Measurements from ENCODE around the gene RNF26. TPM values are rescaled to one million over a fixed set of nuclear protein-coding genes. Genes with fewer than 3 reads are reported as not detected.

Gene RNF26
- total and polyA plus RNA-seq, 2 of the 13 experiments (the other 11 are each of a cell fraction or from before 2014, with no cell fraction given), result 11.9 to 26.3 TPM

GRCh38 chr11:119316016-119316728 lies 18.2 kb upstream of the RNF26 start (continued):
- TF ChIP-seq KDM2A (CRISPR knock-in tag; IDR thresholded peaks at IDR 0.05; ENCODE audit: borderline replicate concordance, low read depth) (0 out of 2 replicates have a peak, but pooled peaks have one; percentile 1), HNRNPLL (IDR thresholded peaks at IDR 0.05; ENCODE audit: low read depth, low read length, poor library complexity, severe bottlenecking) (peak; percentile 14), POLR2A (IDR thresholded peaks at IDR 0.05; ENCODE audit: insufficient read depth in 1 of 2, low read depth in 2 of 2, low read length in 2 of 2) (no peak), ZBTB33 (CRISPR knock-in tag; IDR thresholded peaks at IDR 0.05) (0 out of 2 replicates have a peak, but pooled peaks have one; percentile 14), GABPB1 (CRISPR knock-in tag; IDR thresholded peaks at IDR 0.05) (0 out of 2 replicates have a peak, but pooled peaks have one; percentile 10)

GRCh38 chr11:119316729-119317591 lies 17.4 kb upstream of the RNF26 start, which contains the start of gene MCAM:
TSS of gene MCAM (minus strand) at chr11:119317130. CDS start at chr11:119317101, 29 bp downstream.
- DNase-seq (ENCODE audit: low spot score) (peak; percentile 41), FAIRE-seq (no peak), ATAC-seq (peak; percentile 51)
- Histone ChIP-seq H3K4me1 (ENCODE audit: insufficient read depth, low read length) (peaks cover 58% of the 10 kb centered on the region), H4K20me1 (ENCODE audit: insufficient read depth, low read length) (no peaks in the 10 kb centered on the region), H3K36me3 (replicated peaks in 1 of 2; ENCODE audit: control insufficient read depth in 1 of 2, insufficient read depth in 2 of 2, low read length in 2 of 2) (no peaks in the 10 kb centered on the region), H3K27ac (ENCODE audit: extremely low read length, insufficient read depth, low read length) (no peak within 1 kb of the TSS), H3K9ac (ENCODE audit: insufficient read depth, low read depth, low read length) (peak within 1 kb of the TSS; percentile 70), H3K27me3 (ENCODE audit: control insufficient read depth in 1 of 2, insufficient read depth in 2 of 2, low read length in 2 of 2) (peaks cover 0 to 9% of the 10 kb centered on the region in 2 experiments; a peak in 1 of 5 replicates), H2AFZ (ENCODE audit: low read length) (peak within 1 kb of the TSS; percentile 30), H3K4me2 (ENCODE audit: low read depth, low read length) (peak within 1 kb of the TSS; percentile 96), H3K4me3 (replicated peaks in 1 of 3; ENCODE audit: insufficient read depth in 1 of 3, low read depth in 2 of 3, low read length in 3 of 3) (peak within 1 kb of the TSS; percentile 63 to 77 (median 76)), H3K9me3 (ENCODE audit: low read length) (no peaks in the 10 kb centered on the region), H3K79me2 (ENCODE audit: insufficient read depth, low read length) (no peaks in the 10 kb centered on the region)
- ChIA-PET POLR2A (interaction anchor here (1.1 to 3.0 kb wide), 12 partner anchors 8 to 232 kb away, joined by 3 to 14 read pairs (median 5); partner anchors contain the start of genes HMBS, RNF26 and USP2), CTCF (ENCODE audit: low intra/inter-chr PET ratio, low total read pairs) (no interaction called here)
- BruUV-seq (replicated peaks), result no TSS peak
- no CpG with 5 or more reads among the region's 74 CpGs for WGBS (ENCODE audit: low lambda C conversion rate)
- intact Hi-C loops (cut with micrococcal nuclease; ENCODE audit: unreplicated experiment) (no loop called here), in situ Hi-C loops (cut with HindIII; ENCODE audit: extremely low pct_ligation_motif_present, low pct_unique_long_range_greater_than_20kb) (no loop called here)
- TF ChIP-seq PAXIP1 (CRISPR knock-in tag; conservative IDR thresholded peaks at IDR 0.05) (no peak), MAZ (IDR thresholded peaks at IDR 0.05; ENCODE audit: borderline replicate concordance, low read depth, low read length) (no peak), MAZ (CRISPR knock-in tag; IDR thresholded peaks at IDR 0.05; ENCODE audit: low read depth) (peak; percentile 53; the same call in 1 of the 2 replicates), RARA (CRISPR knock-in tag; IDR thresholded peaks at IDR 0.05) (0 out of 2 replicates have a peak, but pooled peaks have one; percentile 11), NFYB (CRISPR knock-in tag; IDR thresholded peaks at IDR 0.05) (0 out of 2 replicates have a peak, but pooled peaks have one; percentile 4), HOXD1 (CRISPR knock-in tag; IDR thresholded peaks at IDR 0.05) (0 out of 2 replicates have a peak, but pooled peaks have one; percentile 31), HOXA3 (CRISPR knock-in tag; IDR thresholded peaks at IDR 0.05) (peak; percentile 15; the same call in 1 of the 2 replicates), MYC (CRISPR knock-in tag; IDR thresholded peaks at IDR 0.05; ENCODE audit: borderline replicate concordance) (peak; percentile 32; the same call in 1 of the 2 replicates), ATF7-NPFF (CRISPR knock-in tag; IDR thresholded peaks at IDR 0.05; ENCODE audit: low read depth) (peak; percentile 76; the same call in 1 of the 2 replicates), ZNF367 (CRISPR knock-in tag; IDR thresholded peaks at IDR 0.05; ENCODE audit: borderline replicate concordance) (no peak)
